Lower leg skin (tissue), 4 donors: ENCODE data around the gene CRACR2B. TPM values are rescaled to one million over a fixed set of nuclear protein-coding genes. Genes with fewer than 3 reads are reported as not detected.

Source experiments
- DNase-seq, 2 donors: peaks; one replicate each; pipeline ENCODE4 v3.0.0-alpha.2; 2019; ENCODE audit warnings: low spot score in 2 of 2
- H3K4me3 ChIP-seq: fragments of 200-600 bp; sonication (generic); 2 replicates; pipeline ENCODE4 v1.5.1; 2017; ENCODE audit warnings: mild to moderate bottlenecking, low read depth; ENCODE audit not compliant: poor library complexity, severe bottlenecking
- POLR2A ChIP-seq, 2 donors: fragments of 450-650 bp; IDR thresholded peaks; one replicate each; pipeline ENCODE4 v1.6.1; 2016 to 2017; ENCODE audit warnings: antibody characterized with exemption in 2 of 2, mild to moderate bottlenecking in 1 of 2, moderate library complexity in 1 of 2
- WGBS, 2 donors: methylation state at CpG; one replicate each; pipeline ENCODE4 v1.1.5; 2018; 5-methylcytosine and 5-hydroxymethylcytosine counted together
- intact Hi-C: fragments of 100-400 bp; cut with DNase I; formaldehyde crosslinking; loops from one replicate; pipeline ENCODE4 v1.15.0; 2023; ENCODE audit warnings: low total_unique reads
- total RNA-seq, 4 donors: library from RNA; depleted of rRNA; stranded (reverse); fragments of >200 nt; gene quantifications; one replicate each; pipeline ENCODE4 v1.1.0, GENCODE V29; 2016
- TF ChIP-seq, protein P1 (sequence below), 3 donors: fragments of 450-650 bp; IDR thresholded peaks; one replicate each; pipeline ENCODE4 v1.5.1; 2016; ENCODE audit warnings: antibody characterized with exemption in 3 of 3, mild to moderate bottlenecking in 3 of 3, moderate library complexity in 2 of 3

CRACR2B gene
- total RNA-seq, 4 donors from 2014 or later, result 14.5 to 47.9 (median 32.3) TPM

DNA sequence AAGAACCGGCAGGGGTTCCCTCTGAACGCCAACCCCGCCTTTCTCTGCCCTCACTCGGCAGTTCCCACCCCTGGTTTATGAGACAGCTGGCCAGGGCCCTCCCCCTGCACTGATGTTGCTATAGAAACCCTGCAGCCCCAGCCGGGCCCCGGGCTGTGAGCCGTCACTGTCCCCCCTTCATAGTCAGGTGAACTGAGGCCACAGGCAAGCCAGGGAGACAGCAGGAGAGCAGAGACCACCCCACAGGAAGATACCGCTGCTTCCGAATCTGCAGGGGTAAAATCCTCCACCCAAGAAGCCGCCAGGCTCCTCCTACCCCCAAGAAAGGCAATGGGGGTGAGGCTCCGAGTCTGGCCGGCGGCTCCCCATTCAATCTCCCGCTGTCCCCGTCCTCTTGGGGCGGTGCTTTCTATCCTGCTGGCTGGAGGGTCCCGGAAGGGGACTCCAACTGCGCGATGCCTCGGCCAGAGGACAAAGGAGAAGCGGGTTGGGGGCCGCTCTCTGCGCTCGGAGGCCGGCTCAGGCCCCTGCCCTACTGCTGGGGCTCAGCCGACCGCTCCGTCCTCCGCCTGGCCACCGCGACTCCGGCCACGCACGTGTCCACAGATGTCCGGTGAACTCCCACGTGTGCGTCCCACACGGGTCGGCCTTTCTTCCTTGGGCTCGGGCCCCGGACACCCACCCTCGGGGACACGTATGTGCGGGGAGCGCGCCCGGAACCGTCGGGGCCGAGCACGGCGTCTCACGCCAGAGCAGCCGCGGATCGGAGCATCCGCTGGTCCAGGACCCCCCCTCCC is 30.2 kb upstream of the CRACR2B start:
- TF ChIP-seq, protein P1, sequence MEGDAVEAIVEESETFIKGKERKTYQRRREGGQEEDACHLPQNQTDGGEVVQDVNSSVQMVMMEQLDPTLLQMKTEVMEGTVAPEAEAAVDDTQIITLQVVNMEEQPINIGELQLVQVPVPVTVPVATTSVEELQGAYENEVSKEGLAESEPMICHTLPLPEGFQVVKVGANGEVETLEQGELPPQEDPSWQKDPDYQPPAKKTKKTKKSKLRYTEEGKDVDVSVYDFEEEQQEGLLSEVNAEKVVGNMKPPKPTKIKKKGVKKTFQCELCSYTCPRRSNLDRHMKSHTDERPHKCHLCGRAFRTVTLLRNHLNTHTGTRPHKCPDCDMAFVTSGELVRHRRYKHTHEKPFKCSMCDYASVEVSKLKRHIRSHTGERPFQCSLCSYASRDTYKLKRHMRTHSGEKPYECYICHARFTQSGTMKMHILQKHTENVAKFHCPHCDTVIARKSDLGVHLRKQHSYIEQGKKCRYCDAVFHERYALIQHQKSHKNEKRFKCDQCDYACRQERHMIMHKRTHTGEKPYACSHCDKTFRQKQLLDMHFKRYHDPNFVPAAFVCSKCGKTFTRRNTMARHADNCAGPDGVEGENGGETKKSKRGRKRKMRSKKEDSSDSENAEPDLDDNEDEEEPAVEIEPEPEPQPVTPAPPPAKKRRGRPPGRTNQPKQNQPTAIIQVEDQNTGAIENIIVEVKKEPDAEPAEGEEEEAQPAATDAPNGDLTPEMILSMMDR (IDR thresholded peaks at IDR 0.05), result no peak
- TF ChIP-seq POLR2A (IDR thresholded peaks at IDR 0.05), result no peak
- intact Hi-C loops, result no loop called here
- 0% methylated on average over 21 to 33 of the region's 57 CpGs for WGBS, 2 donors
- peak in 1 of 2 donors; percentile 93 for DNase-seq
- H3K4me3 ChIP-seq, result peak overlapping the region; percentile 43

DNA sequence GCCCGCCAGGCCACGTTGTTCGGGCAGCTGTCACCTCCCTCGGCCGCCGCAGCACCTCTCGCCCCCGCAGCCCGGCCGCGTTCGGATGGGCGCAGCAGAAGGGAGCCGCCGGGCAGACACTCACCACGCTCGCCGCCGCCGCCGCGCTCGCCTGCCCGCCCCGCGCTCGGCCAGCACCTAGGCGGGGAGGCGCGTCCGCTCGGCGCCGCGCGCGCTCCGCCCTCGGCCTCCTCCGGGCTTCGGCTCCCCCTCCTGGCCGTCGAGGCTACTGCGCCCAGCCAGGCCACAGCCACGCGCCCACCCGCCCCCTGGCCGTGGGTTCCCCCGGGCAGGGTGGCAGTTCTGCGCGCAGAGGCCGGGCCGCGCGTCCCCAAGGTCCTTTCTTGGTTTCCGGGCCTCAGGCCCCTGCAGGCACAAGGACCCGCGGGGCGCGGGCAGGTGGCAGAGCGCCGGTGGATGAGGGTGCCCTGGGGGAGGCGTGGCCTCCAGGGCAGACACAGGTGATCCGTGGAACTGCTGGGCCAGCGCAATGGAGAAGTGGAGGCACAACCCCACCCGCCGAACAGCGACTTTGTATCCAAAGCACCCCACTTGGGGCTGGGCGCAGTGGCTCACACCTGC is 29.5 kb upstream of the CRACR2B start, which contains the start of gene SLC25A22:
TSS of gene SLC25A22 (minus strand) at position 189 of the 621 bp plus-strand sequence. CDS start 3,275 bp downstream, outside the sequence.
- intact Hi-C loops, result no loop called here
- peak within 1 kb of the TSS; percentile 43 for H3K4me3 ChIP-seq
- DNase-seq, result peak in 1 of 2 donors; percentile 93
- no peak for TF ChIP-seq POLR2A (IDR thresholded peaks at IDR 0.05)
- TF ChIP-seq, protein P1 (IDR thresholded peaks at IDR 0.05), result no peak
- WGBS, 2 donors, result 9 to 24% methylated on average over 4 to 25 of the region's 69 CpGs

DNA sequence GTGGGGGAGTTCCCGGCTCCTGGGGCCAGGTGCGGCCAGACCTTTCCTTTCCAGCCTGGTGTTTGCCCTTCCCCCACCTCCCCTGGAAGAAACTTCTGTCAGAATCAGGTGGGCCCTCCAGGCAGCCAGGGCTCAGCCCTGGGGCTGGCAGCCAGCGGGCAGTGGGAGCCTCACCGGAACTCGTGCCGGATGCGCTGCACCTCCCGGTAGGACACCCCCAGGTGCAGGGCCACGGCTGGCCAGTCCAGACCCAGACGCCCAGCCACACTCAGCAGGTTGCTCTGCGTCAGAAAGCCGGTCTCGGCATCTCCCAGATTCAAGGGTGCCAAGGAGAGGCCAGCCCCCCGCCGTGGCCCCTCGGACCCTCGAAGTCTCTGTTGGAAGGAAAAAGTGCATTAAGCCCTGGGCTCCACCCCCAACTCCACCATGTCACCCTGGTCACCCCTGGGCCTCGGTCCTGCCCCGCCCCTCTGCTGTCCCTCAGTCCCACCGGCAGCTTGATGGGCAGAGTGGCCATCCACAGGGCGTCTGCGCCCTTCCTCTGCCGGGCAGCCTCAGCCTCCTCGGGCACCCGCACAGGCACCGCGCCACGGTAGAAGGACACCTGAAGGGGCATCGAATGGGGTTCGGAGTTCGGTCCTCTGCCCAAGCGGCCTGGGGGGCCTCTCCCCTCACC is 27.9 kb upstream of the CRACR2B start:
- DNase-seq, result no peak
- WGBS, 2 donors, result 93 to 95% methylated on average over 16 to 19 of the region's 32 CpGs
- TF ChIP-seq POLR2A (IDR thresholded peaks at IDR 0.05), result no peak
- intact Hi-C loops, result no loop called here
- H3K4me3 ChIP-seq, result no peak overlapping the region

DNA sequence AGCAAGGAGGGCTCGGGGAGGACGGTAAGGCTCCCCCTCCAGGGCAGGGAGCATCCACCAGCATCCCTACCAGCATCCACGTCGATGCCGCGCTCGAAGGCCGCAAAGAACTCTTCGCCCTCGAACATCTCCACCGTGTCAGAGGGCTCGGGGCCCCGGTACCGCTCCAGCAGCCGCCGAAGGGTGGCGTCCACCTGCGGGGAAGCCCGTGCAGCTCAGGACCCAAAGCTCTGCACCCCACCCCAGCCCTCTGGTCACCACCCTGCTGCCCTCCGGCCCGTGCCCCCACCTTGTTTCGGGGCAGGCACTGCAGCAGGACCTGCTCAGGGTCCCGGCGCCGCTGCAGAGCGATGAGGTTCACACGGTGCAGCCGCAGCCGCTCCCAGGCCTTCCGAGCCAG is 27.2 kb upstream of the CRACR2B start:
- WGBS, 2 donors, result 91 to 96% methylated on average over 24 to 30 of the region's 30 CpGs
- intact Hi-C loops, result no loop called here
- no peak for DNase-seq
- no peak overlapping the region for H3K4me3 ChIP-seq
- no peak for TF ChIP-seq POLR2A (IDR thresholded peaks at IDR 0.05)
- TF ChIP-seq, protein P1 (IDR thresholded peaks at IDR 0.05), result no peak

DNA sequence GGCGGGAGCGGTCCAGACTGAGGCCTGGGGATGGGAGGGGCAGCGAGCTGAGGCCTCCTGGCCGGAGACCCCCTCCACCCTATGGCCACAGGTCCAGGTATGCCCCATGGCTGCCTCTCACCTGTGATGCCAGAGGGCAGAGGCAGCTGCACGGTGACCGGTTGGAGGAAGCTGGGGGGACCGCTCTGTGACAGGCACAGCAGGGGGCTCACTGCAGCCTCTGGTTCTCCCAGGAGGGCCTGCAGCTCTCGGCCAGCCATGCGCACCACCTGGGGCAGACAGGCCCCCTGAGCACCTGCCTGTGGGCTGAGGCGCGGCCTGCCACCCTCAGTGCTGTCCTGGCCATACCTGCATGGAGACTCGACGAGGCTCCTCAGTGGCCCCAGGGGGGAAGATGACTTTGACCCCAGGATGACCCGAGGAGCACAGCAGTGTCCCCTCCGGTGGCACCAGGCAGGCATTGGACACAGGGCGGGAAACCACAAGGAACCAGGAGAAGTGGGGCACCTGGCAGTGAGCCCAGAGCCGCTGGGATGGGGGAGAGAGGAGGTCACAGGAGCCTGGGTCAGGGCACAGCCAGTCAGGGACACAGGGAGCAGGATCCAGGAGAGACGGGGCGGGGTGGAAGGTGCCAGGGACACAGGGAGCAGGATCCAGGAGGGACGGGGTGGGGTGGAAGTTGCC is 26.5 kb upstream of the CRACR2B start:
- H3K4me3 ChIP-seq, result no peak overlapping the region
- intact Hi-C loops, result no loop called here
- TF ChIP-seq POLR2A (IDR thresholded peaks at IDR 0.05), result no peak
- TF ChIP-seq, protein P1 (IDR thresholded peaks at IDR 0.05), result no peak
- no peak for DNase-seq
- 83 to 90% methylated on average over 9 to 20 of the region's 20 CpGs for WGBS, 2 donors
